K562 (cell line): Measurements from ENCODE around the gene PLCD1. TPM values are rescaled to one million over a fixed set of nuclear protein-coding genes. Genes with fewer than 3 reads are reported as not detected.

Experiments used
- ATF7 ChIP-seq: fragments of 450-650 bp; IDR thresholded peaks from 2 replicates; pipeline ENCODE4 v1.7.1; 2014; ENCODE audit warnings: mild to moderate bottlenecking, moderate library complexity
- ERF ChIP-seq: fragments of 450-650 bp; formaldehyde crosslinking; IDR thresholded peaks from 2 replicates; pipeline ENCODE4 v1.4.0; 2020; ENCODE audit warnings: mild to moderate bottlenecking, mixed read lengths
- ESRRB ChIP-seq: fragments of 250-450 bp; sonication (Bioruptor Pico); IDR thresholded peaks from 2 replicates; pipeline ENCODE4 v1.5.0; 2020; ENCODE audit warnings: mild to moderate bottlenecking, moderate library complexity, borderline replicate concordance
- EWSR1 ChIP-seq: fragments of 450-650 bp; IDR thresholded peaks from 2 replicates; pipeline ENCODE4 v1.6.1; 2018; ENCODE audit warnings: borderline replicate concordance, mild to moderate bottlenecking, low read depth, moderate library complexity; ENCODE audit not compliant: partially characterized antibody
- FOS ChIP-seq: IDR thresholded peaks from 3 replicates; pipeline ENCODE4 v1.6.1; 2011; ENCODE audit not compliant: insufficient read length; ENCODE audit errors: extremely low read depth
- HDAC1 ChIP-seq, 2 experiments: fragments of 450-650 bp; IDR thresholded peaks; 2 replicates each; pipeline ENCODE4 v1.6.1; 2016 to 2017; ENCODE audit warnings: inconsistent platforms in 1 of 2, mild to moderate bottlenecking in 1 of 2, moderate library complexity in 1 of 2
- HEY1 ChIP-seq: fragments of 250-450 bp; sonication (Bioruptor Pico); IDR thresholded peaks from 2 replicates; pipeline ENCODE4 v1.5.0; 2020; ENCODE audit warnings: mild to moderate bottlenecking, moderate library complexity, borderline replicate concordance
- PHF8 ChIP-seq: fragments of 200-600 bp; sonication (generic); IDR thresholded peaks from 2 replicates; pipeline ENCODE4 v1.6.1; 2012; ENCODE audit warnings: mixed run types, mild to moderate bottlenecking, inconsistent platforms, low read length, moderate library complexity, borderline replicate concordance
- PHTF2 ChIP-seq: fragments of 250-450 bp; sonication (Bioruptor Pico); IDR thresholded peaks from 2 replicates; pipeline ENCODE4 v1.5.0; 2021; ENCODE audit warnings: mild to moderate bottlenecking
- SMARCB1 ChIP-seq: IDR thresholded peaks from 2 replicates; pipeline ENCODE4 v1.6.1; 2011; ENCODE audit warnings: improper control_type of control experiment, low read depth; ENCODE audit not compliant: insufficient read length
- THRAP3 ChIP-seq: fragments of 450-650 bp; IDR thresholded peaks from 2 replicates; pipeline ENCODE4 v1.6.1; 2016; ENCODE audit warnings: mild to moderate bottlenecking, inconsistent platforms, borderline replicate concordance
- WHSC1 ChIP-seq: IDR thresholded peaks from one replicate; pipeline ENCODE4 v1.6.1; 2012; ENCODE audit warnings: low read length, control low read depth, inconsistent platforms
- ZNF780A ChIP-seq: fragments of 250-450 bp; sonication (Bioruptor Pico); IDR thresholded peaks from 2 replicates; pipeline ENCODE4 v1.5.0; 2021; ENCODE audit warnings: mild to moderate bottlenecking
- polyA plus RNA-seq, 8 experiments: library from polyadenylated mRNA; depleted of rRNA in 4 of 8; stranded (reverse) in 5 of 8; unstranded in 3 of 8; fragments of >200 nt; fragmentation: Nextera tagmentation in 2 of 8; fragmentation: Illumina TruSeq in 1 of 8; extraction: Ambion mirVana in 2 of 8; extraction: Trizol in 1 of 8; gene quantifications; 2 replicates each; pipeline versions ENCODE4 v1.2.1 to v1.2.3, GENCODE V29; 2011 to 2014; ENCODE audit warnings: inconsistent platforms in 1 of 8, missing spikeins in 1 of 8
- total RNA-seq, 7 experiments: library from RNA; depleted of rRNA in 6 of 7; stranded (reverse); fragments of >200 nt in 6 of 7; fragmentation: Illumina TruSeq in 2 of 7; extraction: Trizol in 2 of 7; gene quantifications; 2 replicates each; pipeline versions ENCODE4 v1.2.1 to v1.2.3, GENCODE V29; 2011 to 2021; ENCODE audit warnings: low replicate concordance in 1 of 7
- TF ChIP-seq, protein P1 (sequence below): fragments of 250-450 bp; sonication (Bioruptor Pico); IDR thresholded peaks from 2 replicates; pipeline ENCODE4 v1.5.0; 2021; ENCODE audit warnings: mild to moderate bottlenecking, moderate library complexity
- TF ChIP-seq, protein P2 (sequence below), 2 experiments: IDR thresholded peaks in 1 of 2; conservative IDR thresholded peaks in 1 of 2; 2 replicates each; pipeline ENCODE4 v1.6.1; 2016; ENCODE audit warnings: low read depth in 2 of 2, mild to moderate bottlenecking in 1 of 2, missing compliant biosample characterization in 1 of 2, missing genetic modification characterization in 1 of 2, moderate library complexity in 1 of 2
- TF ChIP-seq, protein P3 (sequence below), 3 experiments: fragments of 200-800 bp in 1 of 3; fragments of 250-450 bp in 1 of 3; fragments of 450-650 bp in 1 of 3; sonication (Bioruptor Pico) in 1 of 3; sonication (Bioruptor generic) in 1 of 3; formaldehyde crosslinking in 1 of 3; IDR thresholded peaks; 2 replicates each; pipeline versions ENCODE4 v1.6.1 to v1.8.0; 2016 to 2022; ENCODE audit warnings: mild to moderate bottlenecking in 2 of 3, missing genetic modification characterization in 2 of 3, missing compliant biosample characterization in 1 of 3, moderate library complexity in 1 of 3

Gene PLCD1
- total and polyA plus RNA-seq, 9 of the 15 experiments (the other 6 are each of a cell fraction or from before 2014, with no cell fraction given) = 5.4 to 209 (median 116) TPM

DNA sequence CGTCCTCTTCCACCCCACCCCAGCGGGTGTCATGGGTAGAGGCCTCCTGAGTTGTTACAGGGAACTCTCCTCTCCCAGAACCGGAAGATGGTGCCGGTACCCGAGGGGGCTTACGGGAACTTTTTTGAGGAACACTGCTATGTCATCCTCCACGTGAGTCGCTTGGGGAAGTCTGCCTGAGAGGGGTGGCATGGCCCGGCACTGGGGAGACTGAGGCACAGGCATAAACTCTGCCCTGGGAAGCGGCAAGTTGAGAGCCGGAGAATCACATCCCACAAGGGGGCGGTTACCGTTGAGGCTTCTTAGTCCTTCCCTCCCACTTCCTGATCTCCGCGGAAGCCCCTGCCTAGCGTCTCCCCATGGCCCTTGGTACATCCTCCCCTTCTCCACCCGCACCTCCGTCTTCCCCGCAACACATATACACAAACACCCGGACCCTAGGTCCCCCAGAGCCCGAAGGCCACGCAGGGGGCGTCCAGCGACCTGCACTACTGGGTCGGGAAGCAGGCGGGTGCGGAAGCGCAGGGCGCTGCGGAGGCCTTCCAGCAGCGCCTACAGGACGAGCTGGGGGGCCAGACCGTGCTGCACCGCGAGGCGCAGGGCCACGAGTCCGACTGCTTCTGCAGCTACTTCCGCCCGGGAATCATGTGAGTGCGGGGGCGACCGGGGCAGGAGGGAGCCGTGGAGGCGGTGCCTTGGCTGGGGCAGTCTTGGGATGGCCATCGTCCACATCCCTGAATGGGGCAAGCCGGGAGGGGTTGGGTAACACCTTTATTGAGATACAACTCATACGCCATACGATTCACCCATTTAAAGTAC is 35.4 kb downstream of the PLCD1 start (continued):
- peak; percentile 89 for TF ChIP-seq ATF7
- TF ChIP-seq HDAC1 (IDR thresholded peaks at IDR 0.05) = peak; percentile 70 to 96; a peak in 3 of 4 replicates
- TF ChIP-seq WHSC1 = no peak
- TF ChIP-seq THRAP3 = 0 out of 2 replicates have a peak, but pooled peaks have one; percentile 72
- peak; percentile 81 for TF ChIP-seq ERF (CRISPR knock-in tag)
- no peak for TF ChIP-seq ZNF780A (CRISPR knock-in tag)
- peak; percentile 99 for TF ChIP-seq PHF8
- no peak for TF ChIP-seq HEY1 (CRISPR knock-in tag)
- TF ChIP-seq PHTF2 = no peak
- TF ChIP-seq, protein P1, sequence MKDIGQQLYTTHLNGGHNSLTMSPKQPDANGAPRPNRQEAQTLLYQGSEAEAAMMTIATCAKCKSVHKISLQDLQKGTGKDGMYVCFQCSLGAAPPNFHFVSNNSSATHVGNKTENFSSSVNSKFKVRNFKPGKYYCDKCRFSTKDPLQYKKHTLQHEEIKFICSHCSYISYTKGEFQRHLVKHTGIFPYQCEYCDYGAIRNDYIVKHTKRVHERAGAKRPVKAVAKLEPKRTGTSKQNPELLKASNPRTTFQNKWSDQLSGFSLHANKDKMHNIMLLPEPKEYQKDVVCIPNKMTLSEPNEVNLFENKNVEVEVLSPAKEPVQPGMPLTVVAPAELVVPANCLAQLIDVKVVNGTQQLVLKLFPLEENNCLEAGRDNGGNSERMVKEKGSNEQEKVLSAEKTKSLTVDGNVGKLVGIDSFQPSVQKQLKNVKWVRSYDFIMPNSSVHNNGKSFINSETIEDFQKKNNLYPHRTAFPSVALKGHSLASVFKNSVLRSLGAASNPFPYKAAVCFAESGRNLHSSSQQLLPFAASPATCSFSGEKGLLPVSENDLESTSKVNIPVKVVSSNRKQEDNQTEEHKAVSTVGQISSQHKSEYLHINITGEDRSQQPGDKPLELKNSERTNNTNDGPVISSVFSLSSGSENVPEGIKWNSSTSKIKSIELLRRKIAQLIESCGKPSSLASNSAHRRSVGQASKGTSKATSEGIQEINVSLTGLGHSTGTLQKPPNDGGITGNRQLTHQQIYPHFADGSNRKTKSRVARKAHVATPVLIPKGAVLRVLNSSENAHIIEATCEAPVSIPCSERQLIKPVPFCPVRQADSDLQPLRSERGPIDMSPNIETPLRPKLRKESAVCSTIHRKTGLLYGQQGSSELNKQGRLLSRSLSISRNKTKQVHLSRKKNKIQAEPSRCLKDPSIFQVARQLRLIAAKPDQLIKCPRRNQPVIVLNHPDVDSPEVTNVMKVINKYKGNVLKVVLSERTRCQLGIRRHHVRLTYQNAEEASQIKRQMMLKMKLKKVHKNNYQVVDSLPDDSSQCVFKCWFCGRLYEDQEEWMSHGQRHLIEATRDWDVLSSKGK (CRISPR knock-in tag) = no peak; the same call in 1 of the 2 replicates
- TF ChIP-seq, protein P2, sequence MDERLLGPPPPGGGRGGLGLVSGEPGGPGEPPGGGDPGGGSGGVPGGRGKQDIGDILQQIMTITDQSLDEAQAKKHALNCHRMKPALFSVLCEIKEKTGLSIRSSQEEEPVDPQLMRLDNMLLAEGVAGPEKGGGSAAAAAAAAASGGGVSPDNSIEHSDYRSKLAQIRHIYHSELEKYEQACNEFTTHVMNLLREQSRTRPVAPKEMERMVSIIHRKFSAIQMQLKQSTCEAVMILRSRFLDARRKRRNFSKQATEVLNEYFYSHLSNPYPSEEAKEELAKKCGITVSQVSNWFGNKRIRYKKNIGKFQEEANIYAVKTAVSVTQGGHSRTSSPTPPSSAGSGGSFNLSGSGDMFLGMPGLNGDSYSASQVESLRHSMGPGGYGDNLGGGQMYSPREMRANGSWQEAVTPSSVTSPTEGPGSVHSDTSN (CRISPR knock-in tag; IDR thresholded peaks at IDR 0.05; ENCODE audit: low read depth) = no peak
- TF ChIP-seq, protein P2 (tag; conservative IDR thresholded peaks at IDR 0.05; ENCODE audit: low read depth) = no peak
- no peak for TF ChIP-seq EWSR1
- TF ChIP-seq, protein P3, sequence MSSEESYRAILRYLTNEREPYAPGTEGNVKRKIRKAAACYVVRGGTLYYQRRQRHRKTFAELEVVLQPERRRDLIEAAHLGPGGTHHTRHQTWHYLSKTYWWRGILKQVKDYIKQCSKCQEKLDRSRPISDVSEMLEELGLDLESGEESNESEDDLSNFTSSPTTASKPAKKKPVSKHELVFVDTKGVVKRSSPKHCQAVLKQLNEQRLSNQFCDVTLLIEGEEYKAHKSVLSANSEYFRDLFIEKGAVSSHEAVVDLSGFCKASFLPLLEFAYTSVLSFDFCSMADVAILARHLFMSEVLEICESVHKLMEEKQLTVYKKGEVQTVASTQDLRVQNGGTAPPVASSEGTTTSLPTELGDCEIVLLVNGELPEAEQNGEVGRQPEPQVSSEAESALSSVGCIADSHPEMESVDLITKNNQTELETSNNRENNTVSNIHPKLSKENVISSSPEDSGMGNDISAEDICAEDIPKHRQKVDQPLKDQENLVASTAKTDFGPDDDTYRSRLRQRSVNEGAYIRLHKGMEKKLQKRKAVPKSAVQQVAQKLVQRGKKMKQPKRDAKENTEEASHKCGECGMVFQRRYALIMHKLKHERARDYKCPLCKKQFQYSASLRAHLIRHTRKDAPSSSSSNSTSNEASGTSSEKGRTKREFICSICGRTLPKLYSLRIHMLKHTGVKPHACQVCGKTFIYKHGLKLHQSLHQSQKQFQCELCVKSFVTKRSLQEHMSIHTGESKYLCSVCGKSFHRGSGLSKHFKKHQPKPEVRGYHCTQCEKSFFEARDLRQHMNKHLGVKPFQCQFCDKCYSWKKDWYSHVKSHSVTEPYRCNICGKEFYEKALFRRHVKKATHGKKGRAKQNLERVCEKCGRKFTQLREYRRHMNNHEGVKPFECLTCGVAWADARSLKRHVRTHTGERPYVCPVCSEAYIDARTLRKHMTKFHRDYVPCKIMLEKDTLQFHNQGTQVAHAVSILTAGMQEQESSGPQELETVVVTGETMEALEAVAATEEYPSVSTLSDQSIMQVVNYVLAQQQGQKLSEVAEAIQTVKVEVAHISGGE (CRISPR knock-in tag; IDR thresholded peaks at IDR 0.05) = peak in 2 of 3 experiments; percentile 87 to 97; a peak in 4 of 6 replicates
- peak; percentile 81; the same call in 1 of the 2 replicates for TF ChIP-seq ESRRB (CRISPR knock-in tag)
- TF ChIP-seq SMARCB1 = no peak
- TF ChIP-seq FOS = no peak
